ENCODE measurements around the gene ADAMTSL5.

GRCh38 chr19:1457892-1458291 is 54.9 kb downstream of the ADAMTSL5 start:
- no peak for TF ChIP-seq EP300 (IDR thresholded peaks at IDR 0.05)
- TF ChIP-seq, protein P1, sequence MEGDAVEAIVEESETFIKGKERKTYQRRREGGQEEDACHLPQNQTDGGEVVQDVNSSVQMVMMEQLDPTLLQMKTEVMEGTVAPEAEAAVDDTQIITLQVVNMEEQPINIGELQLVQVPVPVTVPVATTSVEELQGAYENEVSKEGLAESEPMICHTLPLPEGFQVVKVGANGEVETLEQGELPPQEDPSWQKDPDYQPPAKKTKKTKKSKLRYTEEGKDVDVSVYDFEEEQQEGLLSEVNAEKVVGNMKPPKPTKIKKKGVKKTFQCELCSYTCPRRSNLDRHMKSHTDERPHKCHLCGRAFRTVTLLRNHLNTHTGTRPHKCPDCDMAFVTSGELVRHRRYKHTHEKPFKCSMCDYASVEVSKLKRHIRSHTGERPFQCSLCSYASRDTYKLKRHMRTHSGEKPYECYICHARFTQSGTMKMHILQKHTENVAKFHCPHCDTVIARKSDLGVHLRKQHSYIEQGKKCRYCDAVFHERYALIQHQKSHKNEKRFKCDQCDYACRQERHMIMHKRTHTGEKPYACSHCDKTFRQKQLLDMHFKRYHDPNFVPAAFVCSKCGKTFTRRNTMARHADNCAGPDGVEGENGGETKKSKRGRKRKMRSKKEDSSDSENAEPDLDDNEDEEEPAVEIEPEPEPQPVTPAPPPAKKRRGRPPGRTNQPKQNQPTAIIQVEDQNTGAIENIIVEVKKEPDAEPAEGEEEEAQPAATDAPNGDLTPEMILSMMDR (IDR thresholded peaks at IDR 0.05): no peak

Measured in stomach (tissue), 4 donors.